ENCODE measurements around the gene SREBF2. TPM values are rescaled to one million over a fixed set of nuclear protein-coding genes. Genes with fewer than 3 reads are reported as not detected.
A peak's percentile ranks its signal among the peaks of the same experiment; 100 is the strongest.

Gene SREBF2
- total RNA-seq, 1 donor from 2014 or later: 119 TPM

DNA sequence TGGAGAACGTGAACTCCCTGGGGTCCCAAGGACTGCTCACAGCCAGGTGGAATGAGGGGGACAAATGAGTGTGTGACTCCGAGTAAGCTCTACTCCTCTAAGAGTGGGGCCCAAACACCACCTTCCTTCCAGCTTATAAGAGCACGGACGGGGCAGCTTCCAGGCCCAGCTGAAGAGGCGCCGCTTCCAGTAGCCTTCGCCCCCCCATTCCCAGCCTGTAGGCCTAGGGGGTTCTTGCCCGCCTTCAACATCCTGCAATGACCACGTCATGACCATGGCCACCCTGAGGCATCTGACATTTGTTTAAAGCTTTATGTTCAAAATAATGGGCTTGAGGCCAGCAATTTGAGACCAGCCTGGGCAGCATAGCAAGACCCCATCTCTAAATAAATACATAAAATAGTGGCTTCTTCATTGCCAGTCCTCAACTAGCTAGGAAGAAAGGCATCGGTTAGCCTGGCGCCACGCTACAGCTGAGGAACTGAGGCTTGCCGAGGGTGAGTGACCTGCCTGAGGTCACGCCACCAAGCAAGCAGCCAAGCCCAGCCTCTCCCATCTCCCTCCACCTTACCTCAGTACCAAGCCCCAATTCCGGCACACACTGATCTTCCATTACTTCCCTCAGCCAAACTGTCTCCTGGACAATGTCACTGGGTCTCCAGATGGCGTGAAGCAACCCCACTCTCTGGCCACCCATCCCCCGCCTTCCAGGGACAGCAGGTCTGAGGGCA is 101.5 kb downstream of the SREBF2 start:
- Mint-ChIP-seq H3K4me1 (ENCODE audit: unreplicated experiment) (peaks cover 3% of the 10 kb centered on the region), H3K9me3 (ENCODE audit: unreplicated experiment) (no peaks in the 10 kb centered on the region), H3K36me3 (ENCODE audit: unreplicated experiment) (no peaks in the 10 kb centered on the region), H3K27me3 (ENCODE audit: unreplicated experiment) (no peaks in the 10 kb centered on the region), H3K4me3 (ENCODE audit: unreplicated experiment) (no peak overlapping the region), H3K27ac (ENCODE audit: unreplicated experiment) (no peak overlapping the region)
- no peak for TF ChIP-seq CTCF (IDR thresholded peaks at IDR 0.05)
- DNase-seq (ENCODE audit: extremely low spot score, unreplicated experiment): no peak

DNA sequence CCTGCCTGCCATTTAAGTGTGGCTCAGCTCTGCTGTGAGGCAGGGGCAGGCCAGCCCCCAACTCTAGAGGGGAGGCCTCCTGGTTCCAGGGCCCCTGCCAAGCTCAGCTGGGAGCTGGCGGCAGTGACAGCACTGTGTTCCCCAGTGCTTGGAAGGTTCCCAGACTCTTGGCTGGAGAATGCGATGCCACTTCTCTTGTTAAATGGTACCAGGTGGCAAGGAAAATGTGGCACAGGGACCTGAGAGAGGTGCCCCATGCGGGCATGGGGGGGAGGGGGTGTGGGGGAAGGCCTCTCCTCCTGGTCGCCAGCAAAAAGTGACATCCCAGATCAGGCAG is 102.1 kb downstream of the SREBF2 start:
- DNase-seq (ENCODE audit: extremely low spot score, unreplicated experiment): no peak

DNA sequence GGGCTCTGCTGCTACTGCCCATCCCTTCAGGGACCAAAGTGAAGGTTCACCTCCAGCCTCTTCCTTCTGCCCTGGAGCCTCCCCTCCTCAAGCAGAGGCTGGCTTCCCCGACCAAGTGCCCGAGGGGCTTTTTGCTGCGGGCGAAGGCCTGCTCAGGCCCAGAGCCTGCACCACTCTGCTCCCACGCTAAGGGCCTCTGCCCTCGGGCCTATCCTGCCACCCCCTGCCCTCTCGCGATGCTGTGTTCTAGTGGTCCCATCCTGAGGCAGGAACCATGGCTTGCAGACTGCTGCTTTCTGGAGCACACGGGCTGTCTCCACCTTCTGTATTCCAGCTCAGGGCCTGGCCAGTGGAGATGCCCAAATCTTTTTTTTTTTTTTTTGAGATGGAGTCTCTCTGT is 102.6 kb downstream of the SREBF2 start:
- Mint-ChIP-seq H3K4me1 (ENCODE audit: unreplicated experiment) (peaks cover 5% of the 10 kb centered on the region), H3K27ac (ENCODE audit: unreplicated experiment) (no peak overlapping the region), H3K9me3 (ENCODE audit: unreplicated experiment) (no peaks in the 10 kb centered on the region), H3K4me3 (ENCODE audit: unreplicated experiment) (no peak overlapping the region), H3K27me3 (ENCODE audit: unreplicated experiment) (no peaks in the 10 kb centered on the region), H3K36me3 (ENCODE audit: unreplicated experiment) (no peaks in the 10 kb centered on the region)
- no peak for DNase-seq (ENCODE audit: extremely low spot score, unreplicated experiment)
- no peak for TF ChIP-seq CTCF (IDR thresholded peaks at IDR 0.05)

More for the DNA sequence above, 102.1 kb downstream of the SREBF2 start:
- Mint-ChIP-seq H3K27ac (ENCODE audit: unreplicated experiment) (no peak overlapping the region), H3K4me3 (ENCODE audit: unreplicated experiment) (no peak overlapping the region), H3K9me3 (ENCODE audit: unreplicated experiment) (no peaks in the 10 kb centered on the region), H3K36me3 (ENCODE audit: unreplicated experiment) (no peaks in the 10 kb centered on the region), H3K4me1 (ENCODE audit: unreplicated experiment) (peaks cover 5% of the 10 kb centered on the region), H3K27me3 (ENCODE audit: unreplicated experiment) (no peaks in the 10 kb centered on the region)
- TF ChIP-seq CTCF (IDR thresholded peaks at IDR 0.05): no peak

GRCh38 chr22:41936894-41937169 is 103.9 kb downstream of the SREBF2 start:
- H3K4me1 Mint-ChIP-seq (ENCODE audit: unreplicated experiment): peaks cover 12% of the 10 kb centered on the region
- no peak overlapping the region for H3K27ac Mint-ChIP-seq (ENCODE audit: unreplicated experiment)
- DNase-seq (ENCODE audit: extremely low spot score, unreplicated experiment): no peak
- no peaks in the 10 kb centered on the region for H3K36me3 Mint-ChIP-seq (ENCODE audit: unreplicated experiment)
- H3K27me3 Mint-ChIP-seq (ENCODE audit: unreplicated experiment): no peaks in the 10 kb centered on the region
- H3K4me3 Mint-ChIP-seq (ENCODE audit: unreplicated experiment): no peak overlapping the region
- TF ChIP-seq CTCF (IDR thresholded peaks at IDR 0.05): no peak
- H3K9me3 Mint-ChIP-seq (ENCODE audit: unreplicated experiment): no peaks in the 10 kb centered on the region

GRCh38 chr22:41939981-41940831 is 107.3 kb downstream of the SREBF2 start:
- Mint-ChIP-seq H3K27me3 (ENCODE audit: unreplicated experiment) (no peaks in the 10 kb centered on the region), H3K9me3 (ENCODE audit: unreplicated experiment) (no peaks in the 10 kb centered on the region), H3K4me1 (ENCODE audit: unreplicated experiment) (peaks cover 12% of the 10 kb centered on the region), H3K27ac (ENCODE audit: unreplicated experiment) (peak overlapping the region; percentile 89), H3K36me3 (ENCODE audit: unreplicated experiment) (no peaks in the 10 kb centered on the region), H3K4me3 (ENCODE audit: unreplicated experiment) (no peak overlapping the region)
- TF ChIP-seq CTCF (IDR thresholded peaks at IDR 0.05): no peak
- DNase-seq (ENCODE audit: extremely low spot score, unreplicated experiment): no peak
